ENCODE results near the gene SUMO3.

Gene SUMO3

GRCh38 chr21:44865561-44866280, 47.9 kb upstream of the SUMO3 start:
- no peak overlapping the region for H2AFZ ChIP-seq (ENCODE audit: low read depth, low read length, severe bottlenecking)
- no peaks in the 10 kb centered on the region for H3F3A ChIP-seq (ENCODE audit: insufficient read depth)
- no peaks in the 10 kb centered on the region for H3K36me3 ChIP-seq (ENCODE audit: low read length)
- no peak overlapping the region for H3K4me3 ChIP-seq (ENCODE audit: insufficient read depth, low read length, poor library complexity, severe bottlenecking)
- H3K27me3 ChIP-seq (ENCODE audit: low read length): no peaks in the 10 kb centered on the region
- peaks cover 2% of the 10 kb centered on the region; the same call in 1 of the 2 replicates for H4K20me1 ChIP-seq (ENCODE audit: low read depth, low read length)
- no peaks in the 10 kb centered on the region for H3K9me2 ChIP-seq (replicated peaks; ENCODE audit: insufficient read depth, low read length)
- no peak overlapping the region for H3K9ac ChIP-seq (ENCODE audit: low read length)
- H3K4me2 ChIP-seq (ENCODE audit: low read depth, low read length, poor library complexity, severe bottlenecking): no peak overlapping the region
- no peak for TF ChIP-seq CTCF (IDR thresholded peaks at IDR 0.05; ENCODE audit: insufficient read depth, low read length, poor library complexity, severe bottlenecking)
- no peak for TF ChIP-seq EZH2phosphoT487 (conservative IDR thresholded peaks at IDR 0.05; ENCODE audit: low read length)
- H3K27ac ChIP-seq (ENCODE audit: low read depth, low read length): no peak overlapping the region
- peaks cover 30% of the 10 kb centered on the region; the same call in 1 of the 2 replicates for H3K79me2 ChIP-seq (ENCODE audit: insufficient read depth, low read length)
- no peaks in the 10 kb centered on the region for H3K9me3 ChIP-seq (ENCODE audit: insufficient read depth, low read length)

GRCh38 chr21:44862869-44863685, 45.2 kb upstream of the SUMO3 start:
- H3K4me3 ChIP-seq (ENCODE audit: insufficient read depth, low read length, poor library complexity, severe bottlenecking): no peak overlapping the region
- H2AFZ ChIP-seq (ENCODE audit: low read depth, low read length, severe bottlenecking): no peak overlapping the region
- no peaks in the 10 kb centered on the region; the same call in 1 of the 2 replicates for H4K20me1 ChIP-seq (ENCODE audit: low read depth, low read length)
- H3K9ac ChIP-seq (ENCODE audit: low read length): no peak overlapping the region
- no peak overlapping the region for H3K4me2 ChIP-seq (ENCODE audit: low read depth, low read length, poor library complexity, severe bottlenecking)
- H3K36me3 ChIP-seq (ENCODE audit: low read length): no peaks in the 10 kb centered on the region
- H3K27me3 ChIP-seq (ENCODE audit: low read length): no peaks in the 10 kb centered on the region
- no peaks in the 10 kb centered on the region for H3K9me3 ChIP-seq (ENCODE audit: insufficient read depth, low read length)
- TF ChIP-seq EZH2phosphoT487 (conservative IDR thresholded peaks at IDR 0.05; ENCODE audit: low read length) (no peak), CTCF (IDR thresholded peaks at IDR 0.05; ENCODE audit: insufficient read depth, low read length, poor library complexity, severe bottlenecking) (no peak)
- peaks cover 8% of the 10 kb centered on the region; the same call in 1 of the 2 replicates for H3K79me2 ChIP-seq (ENCODE audit: insufficient read depth, low read length)
- no peaks in the 10 kb centered on the region for H3K9me2 ChIP-seq (replicated peaks; ENCODE audit: insufficient read depth, low read length)
- no peak overlapping the region for H3K27ac ChIP-seq (ENCODE audit: low read depth, low read length)
- H3F3A ChIP-seq (ENCODE audit: insufficient read depth): no peaks in the 10 kb centered on the region

GRCh38 chr21:44858791-44859190, 40.9 kb upstream of the SUMO3 start:
- H4K20me1 ChIP-seq (ENCODE audit: low read depth, low read length): no peaks in the 10 kb centered on the region
- H3K9ac ChIP-seq (ENCODE audit: low read length): no peak overlapping the region
- H3K4me3 ChIP-seq (ENCODE audit: insufficient read depth, low read length, poor library complexity, severe bottlenecking): no peak overlapping the region
- H3F3A ChIP-seq (ENCODE audit: insufficient read depth): no peaks in the 10 kb centered on the region
- TF ChIP-seq CTCF (IDR thresholded peaks at IDR 0.05; ENCODE audit: insufficient read depth, low read length, poor library complexity, severe bottlenecking): no peak
- TF ChIP-seq EZH2phosphoT487 (conservative IDR thresholded peaks at IDR 0.05; ENCODE audit: low read length): no peak
- no peak overlapping the region for H3K4me2 ChIP-seq (ENCODE audit: low read depth, low read length, poor library complexity, severe bottlenecking)
- H3K36me3 ChIP-seq (ENCODE audit: low read length): no peaks in the 10 kb centered on the region
- H3K9me2 ChIP-seq (replicated peaks; ENCODE audit: insufficient read depth, low read length): no peaks in the 10 kb centered on the region
- H3K9me3 ChIP-seq (ENCODE audit: insufficient read depth, low read length): no peaks in the 10 kb centered on the region
- H2AFZ ChIP-seq (ENCODE audit: low read depth, low read length, severe bottlenecking): no peak overlapping the region
- H3K79me2 ChIP-seq (ENCODE audit: insufficient read depth, low read length): no peaks in the 10 kb centered on the region
- H3K27me3 ChIP-seq (ENCODE audit: low read length): no peaks in the 10 kb centered on the region
- no peak overlapping the region for H3K27ac ChIP-seq (ENCODE audit: low read depth, low read length)
